ENCODE results near the gene IQSEC1.

The IQSEC1 gene

DNA sequence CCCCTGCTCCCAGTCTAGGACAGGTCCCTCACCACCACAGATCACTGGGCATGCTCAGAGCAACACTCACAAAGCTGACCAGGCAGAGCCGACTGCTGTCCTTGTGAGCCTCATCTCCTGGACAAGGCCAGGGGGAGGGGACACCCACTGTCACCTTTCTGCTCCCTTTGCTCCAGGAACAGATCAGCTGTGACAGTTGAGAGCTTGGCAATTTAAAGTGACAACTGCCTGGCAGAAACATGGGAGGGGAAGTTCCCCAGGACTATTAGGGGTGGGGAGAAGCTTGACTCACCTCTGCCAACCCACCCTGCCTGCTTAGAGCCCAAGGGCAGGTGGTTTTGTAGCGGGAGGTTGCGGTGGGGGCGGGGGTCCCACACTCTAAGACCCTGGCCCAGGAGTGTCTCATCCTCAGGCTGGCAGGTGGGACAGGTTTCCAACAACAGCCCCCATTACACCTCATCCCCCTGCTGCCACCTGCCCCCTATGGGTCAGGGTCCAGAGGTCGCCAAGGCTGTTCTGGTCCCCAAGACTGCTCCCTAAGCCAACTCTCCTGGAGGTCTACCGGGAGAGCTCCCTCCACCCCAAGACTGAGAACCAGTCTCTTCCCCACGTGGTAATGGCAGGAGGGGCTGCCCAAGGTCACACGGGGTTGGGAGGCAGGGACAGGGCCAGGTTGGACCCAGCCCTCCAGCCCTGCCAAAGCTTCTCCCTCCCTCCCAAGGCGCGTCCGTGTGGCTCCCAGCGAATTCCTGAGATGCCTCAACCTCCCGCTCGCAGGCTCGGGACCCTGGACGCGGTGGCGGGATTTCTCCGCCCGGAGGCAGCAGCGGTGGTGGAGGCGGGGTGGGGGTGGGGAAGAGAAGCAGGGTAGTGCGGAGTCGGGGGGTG lies 80.4 kb downstream of the IQSEC1 start:
- Histone ChIP-seq H3K9ac (ENCODE audit: low read depth in 1 of 2, low read length in 2 of 2) (peak overlapping the region in 1 of 2 donors; percentile 36), H3K27ac (ENCODE audit: low read depth in 2 of 2, low read length in 2 of 2) (peak overlapping the region in 1 of 2 donors; percentile 43), H3K4me3 (ENCODE audit: low read length in 2 of 2) (peak overlapping the region; percentile 60 to 72), H3K36me3 (ENCODE audit: control insufficient read depth in 2 of 2, insufficient read depth in 2 of 2, low read length in 2 of 2) (no peaks in the 10 kb centered on the region), H3K4me1 (ENCODE audit: control insufficient read depth in 2 of 2, insufficient read depth in 2 of 2, low read length in 2 of 2) (peaks cover 13% of the 10 kb centered on the region in 2 donors), H3K9me3 (ENCODE audit: control insufficient read depth in 2 of 2, low read length in 2 of 2) (no peaks in the 10 kb centered on the region), H3K27me3 (ENCODE audit: control insufficient read depth in 2 of 2, insufficient read depth in 2 of 2, low read length in 2 of 2) (no peaks in the 10 kb centered on the region)

DNA sequence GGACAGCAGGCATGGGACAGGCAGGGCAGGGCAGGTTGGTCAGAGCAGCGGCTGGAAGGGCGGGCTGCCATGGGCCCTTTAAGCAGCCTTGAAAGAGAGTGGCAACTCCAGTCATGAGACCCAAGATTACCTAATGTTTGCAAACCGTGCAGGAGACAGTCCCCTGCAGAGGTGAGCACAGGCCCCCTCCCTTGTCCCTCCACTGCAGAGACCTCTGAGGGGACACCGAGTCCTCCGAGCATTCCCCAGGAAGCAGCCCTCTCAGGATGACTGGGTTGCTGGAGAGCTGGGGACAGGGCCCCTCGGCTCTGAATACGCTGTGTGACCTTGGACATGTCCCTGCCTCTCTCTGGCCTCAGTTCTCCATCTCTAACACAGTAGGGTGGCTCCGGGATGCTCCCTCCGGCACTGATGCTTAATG lies 81.4 kb downstream of the IQSEC1 start:
- Histone ChIP-seq H3K4me3 (ENCODE audit: low read length in 2 of 2) (no peak overlapping the region), H3K27me3 (ENCODE audit: control insufficient read depth in 2 of 2, insufficient read depth in 2 of 2, low read length in 2 of 2) (no peaks in the 10 kb centered on the region), H3K36me3 (ENCODE audit: control insufficient read depth in 2 of 2, insufficient read depth in 2 of 2, low read length in 2 of 2) (no peaks in the 10 kb centered on the region), H3K9me3 (ENCODE audit: control insufficient read depth in 2 of 2, low read length in 2 of 2) (no peaks in the 10 kb centered on the region), H3K27ac (ENCODE audit: low read depth in 2 of 2, low read length in 2 of 2) (no peak overlapping the region), H3K4me1 (ENCODE audit: control insufficient read depth in 2 of 2, insufficient read depth in 2 of 2, low read length in 2 of 2) (peaks cover 13% of the 10 kb centered on the region in 2 donors), H3K9ac (ENCODE audit: low read depth in 1 of 2, low read length in 2 of 2) (no peak overlapping the region)

DNA sequence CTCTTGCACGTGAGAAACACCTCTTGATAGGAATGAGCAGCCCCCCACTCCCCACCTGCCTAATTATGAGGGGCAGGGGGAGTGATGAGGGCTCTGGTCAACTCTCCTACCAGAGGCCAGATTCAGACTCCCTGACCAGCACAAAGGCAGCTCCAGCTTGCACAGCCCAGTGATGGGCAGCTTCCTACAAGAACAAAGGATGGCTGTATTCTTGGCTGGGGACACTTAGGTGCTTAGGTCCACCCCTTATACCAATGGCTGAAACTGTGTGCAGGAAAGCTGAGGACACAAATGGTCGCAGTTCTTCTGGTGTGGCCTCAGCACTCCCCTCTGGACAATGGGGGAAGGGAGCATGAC lies 81.8 kb downstream of the IQSEC1 start:
- no peak overlapping the region for H3K27ac ChIP-seq (ENCODE audit: low read depth in 2 of 2, low read length in 2 of 2)
- no peaks in the 10 kb centered on the region for H3K9me3 ChIP-seq (ENCODE audit: control insufficient read depth in 2 of 2, low read length in 2 of 2)
- H3K36me3 ChIP-seq (ENCODE audit: control insufficient read depth in 2 of 2, insufficient read depth in 2 of 2, low read length in 2 of 2) = no peaks in the 10 kb centered on the region
- H3K4me3 ChIP-seq (ENCODE audit: low read length in 2 of 2) = no peak overlapping the region
- no peaks in the 10 kb centered on the region for H3K27me3 ChIP-seq (ENCODE audit: control insufficient read depth in 2 of 2, insufficient read depth in 2 of 2, low read length in 2 of 2)
- H3K4me1 ChIP-seq (ENCODE audit: control insufficient read depth in 2 of 2, insufficient read depth in 2 of 2, low read length in 2 of 2) = peaks cover 13% of the 10 kb centered on the region in 2 donors
- no peak overlapping the region for H3K9ac ChIP-seq (ENCODE audit: low read depth in 1 of 2, low read length in 2 of 2)

DNA sequence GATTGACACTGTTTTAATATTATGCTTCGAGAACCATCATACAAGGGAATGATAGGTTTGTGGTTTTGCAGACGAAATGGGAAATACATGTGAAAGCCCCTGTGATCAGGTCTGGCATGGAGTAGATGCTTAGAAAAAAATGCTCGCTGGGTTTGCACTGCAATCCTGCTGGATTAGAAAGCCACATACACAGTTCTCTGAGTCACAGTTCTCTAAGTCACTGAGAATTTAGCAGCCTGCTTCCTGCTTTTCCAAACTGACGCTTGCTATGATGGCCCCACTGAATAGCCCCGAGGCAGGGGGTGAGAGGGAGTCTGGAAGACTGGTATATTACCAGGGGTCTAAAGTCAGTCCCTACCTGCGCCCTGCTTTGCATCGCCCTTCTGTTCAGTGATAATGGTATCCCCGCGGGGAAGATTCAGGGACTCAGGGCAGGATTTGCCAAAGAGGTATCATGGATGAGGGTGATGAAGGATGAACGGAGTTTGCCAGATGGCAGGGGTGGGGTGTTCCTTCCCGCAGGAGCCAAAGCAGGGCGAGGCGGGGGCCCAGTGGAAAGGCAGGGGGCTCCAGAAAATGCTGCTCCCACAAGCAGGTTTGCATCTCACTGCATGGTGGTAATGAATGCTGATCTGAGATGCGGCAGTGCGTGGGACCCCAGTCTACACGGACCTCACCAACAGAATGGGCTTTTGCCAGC lies 82.3 kb downstream of the IQSEC1 start:
- Histone ChIP-seq H3K4me1 (ENCODE audit: control insufficient read depth in 2 of 2, insufficient read depth in 2 of 2, low read length in 2 of 2) (peaks cover 13% of the 10 kb centered on the region in 2 donors), H3K27me3 (ENCODE audit: control insufficient read depth in 2 of 2, insufficient read depth in 2 of 2, low read length in 2 of 2) (no peaks in the 10 kb centered on the region), H3K9me3 (ENCODE audit: control insufficient read depth in 2 of 2, low read length in 2 of 2) (no peaks in the 10 kb centered on the region), H3K9ac (ENCODE audit: low read depth in 1 of 2, low read length in 2 of 2) (no peak overlapping the region), H3K36me3 (ENCODE audit: control insufficient read depth in 2 of 2, insufficient read depth in 2 of 2, low read length in 2 of 2) (no peaks in the 10 kb centered on the region), H3K4me3 (ENCODE audit: low read length in 2 of 2) (no peak overlapping the region), H3K27ac (ENCODE audit: low read depth in 2 of 2, low read length in 2 of 2) (no peak overlapping the region)

DNA sequence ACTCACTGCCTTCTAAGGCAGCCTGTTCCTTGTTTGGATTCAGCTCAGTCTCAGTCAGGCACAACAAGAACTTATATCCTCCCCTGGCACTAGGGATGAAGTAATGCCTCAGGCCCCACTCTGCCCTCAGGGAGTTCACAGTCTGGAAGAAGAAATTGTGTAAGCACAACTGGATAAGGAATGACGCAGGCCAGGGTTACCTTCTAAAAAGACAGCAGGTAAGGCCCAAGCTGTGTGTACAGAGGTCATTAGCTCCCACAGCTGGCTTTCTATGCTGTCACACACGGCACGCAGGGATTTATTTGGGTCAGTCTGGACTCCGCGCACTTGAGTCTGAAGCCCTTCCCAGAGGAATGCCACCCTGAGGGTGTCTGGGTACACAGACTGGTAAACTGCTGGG lies 82.9 kb downstream of the IQSEC1 start:
- Histone ChIP-seq H3K27me3 (ENCODE audit: control insufficient read depth in 2 of 2, insufficient read depth in 2 of 2, low read length in 2 of 2) (no peaks in the 10 kb centered on the region), H3K36me3 (ENCODE audit: control insufficient read depth in 2 of 2, insufficient read depth in 2 of 2, low read length in 2 of 2) (no peaks in the 10 kb centered on the region), H3K9me3 (ENCODE audit: control insufficient read depth in 2 of 2, low read length in 2 of 2) (no peaks in the 10 kb centered on the region), H3K9ac (ENCODE audit: low read depth in 1 of 2, low read length in 2 of 2) (no peak overlapping the region), H3K27ac (ENCODE audit: low read depth in 2 of 2, low read length in 2 of 2) (no peak overlapping the region), H3K4me1 (ENCODE audit: control insufficient read depth in 2 of 2, insufficient read depth in 2 of 2, low read length in 2 of 2) (peaks cover 11 to 13% of the 10 kb centered on the region in 2 donors), H3K4me3 (ENCODE audit: low read length in 2 of 2) (no peak overlapping the region)

DNA sequence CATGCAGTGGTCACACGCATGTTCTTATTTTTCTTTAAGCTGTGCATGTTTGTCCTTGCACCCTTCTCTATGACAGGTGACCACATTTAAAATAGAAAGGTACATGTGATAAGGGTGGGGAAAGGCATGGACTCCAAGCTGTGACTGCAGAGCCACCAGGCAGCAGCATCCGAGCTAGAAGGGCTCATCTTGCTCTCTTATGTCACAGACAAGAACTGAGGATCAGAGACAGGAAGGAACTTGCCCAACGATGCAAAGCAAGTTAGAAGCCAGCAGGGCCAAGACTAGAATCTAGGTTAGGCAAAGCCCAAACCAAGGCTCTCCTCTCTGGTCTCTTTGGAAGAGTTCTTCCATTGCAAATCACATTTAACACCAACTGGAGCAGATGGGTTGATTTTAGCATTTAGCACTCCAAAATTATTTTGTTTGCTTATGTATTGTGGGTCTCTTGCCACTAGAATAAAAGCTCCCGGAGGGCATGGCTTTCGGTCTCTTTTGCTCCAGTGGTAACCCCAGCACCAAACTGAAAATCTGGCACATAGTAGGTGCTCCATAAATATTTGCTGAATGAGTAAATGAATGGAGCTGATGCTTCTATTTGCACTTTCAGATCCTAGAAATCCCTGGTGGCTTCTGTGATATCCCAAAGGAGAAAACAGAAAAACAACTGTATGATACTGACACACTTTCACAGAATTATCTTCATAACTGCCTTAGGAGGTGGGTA lies 84.3 kb downstream of the IQSEC1 start:
- H3K4me3 ChIP-seq (ENCODE audit: low read length in 2 of 2) = no peak overlapping the region
- H3K9ac ChIP-seq (ENCODE audit: low read depth in 1 of 2, low read length in 2 of 2) = no peak overlapping the region
- H3K36me3 ChIP-seq (ENCODE audit: control insufficient read depth in 2 of 2, insufficient read depth in 2 of 2, low read length in 2 of 2) = no peaks in the 10 kb centered on the region
- no peak overlapping the region for H3K27ac ChIP-seq (ENCODE audit: low read depth in 2 of 2, low read length in 2 of 2)
- no peaks in the 10 kb centered on the region for H3K9me3 ChIP-seq (ENCODE audit: control insufficient read depth in 2 of 2, low read length in 2 of 2)
- no peaks in the 10 kb centered on the region for H3K27me3 ChIP-seq (ENCODE audit: control insufficient read depth in 2 of 2, insufficient read depth in 2 of 2, low read length in 2 of 2)
- peaks cover 7 to 14% of the 10 kb centered on the region in 2 donors for H3K4me1 ChIP-seq (ENCODE audit: control insufficient read depth in 2 of 2, insufficient read depth in 2 of 2, low read length in 2 of 2)

DNA sequence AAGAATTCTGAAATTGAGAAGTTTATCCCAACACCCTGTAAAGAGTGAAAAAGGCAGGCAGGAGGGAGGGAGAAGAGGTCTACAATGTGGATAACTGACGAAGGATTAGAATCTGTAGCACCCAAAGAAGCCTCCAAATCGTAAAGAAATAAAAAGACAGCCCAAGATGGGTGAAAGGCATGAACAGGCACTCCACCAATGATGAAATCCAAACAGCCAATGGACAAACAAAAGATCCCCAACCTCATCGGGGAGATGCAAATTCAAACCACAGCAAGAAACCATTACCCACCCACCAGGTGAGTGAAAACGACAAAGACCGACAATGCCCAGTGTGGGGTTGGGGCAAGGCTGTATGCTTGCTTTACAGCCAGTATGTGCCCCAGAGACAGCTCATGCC lies 85.6 kb downstream of the IQSEC1 start:
- H3K9me3 ChIP-seq (ENCODE audit: control insufficient read depth in 2 of 2, low read length in 2 of 2) = no peaks in the 10 kb centered on the region
- no peak overlapping the region for H3K27ac ChIP-seq (ENCODE audit: low read depth in 2 of 2, low read length in 2 of 2)
- peaks cover 3 to 4% of the 10 kb centered on the region in 2 donors for H3K4me1 ChIP-seq (ENCODE audit: control insufficient read depth in 2 of 2, insufficient read depth in 2 of 2, low read length in 2 of 2)

DNA sequence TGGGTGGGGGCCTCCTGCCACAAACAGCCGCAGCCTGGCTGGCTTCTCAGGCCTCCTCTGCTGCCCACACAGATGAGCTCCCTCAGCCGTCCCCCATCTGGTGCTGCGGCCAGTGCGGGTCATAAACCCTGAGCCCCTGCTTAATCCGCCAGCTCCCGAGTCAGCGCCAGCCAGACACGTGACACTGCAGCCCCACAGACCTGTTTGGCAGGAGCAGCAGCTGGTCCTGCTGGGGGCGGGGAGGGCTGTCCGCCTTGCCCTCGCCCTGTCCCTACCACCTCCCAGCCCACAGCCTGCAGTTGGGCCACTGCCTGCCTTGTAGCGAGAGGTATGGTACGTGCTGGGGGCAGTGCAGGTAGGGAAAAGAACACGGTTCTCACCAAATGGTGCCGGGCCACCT lies 86.2 kb downstream of the IQSEC1 start:
- no peaks in the 10 kb centered on the region for H3K9me3 ChIP-seq (ENCODE audit: control insufficient read depth in 2 of 2, low read length in 2 of 2)
- no peaks in the 10 kb centered on the region for H3K36me3 ChIP-seq (ENCODE audit: control insufficient read depth in 2 of 2, insufficient read depth in 2 of 2, low read length in 2 of 2)
- H3K4me1 ChIP-seq (ENCODE audit: control insufficient read depth in 2 of 2, insufficient read depth in 2 of 2, low read length in 2 of 2) = peaks cover 3 to 4% of the 10 kb centered on the region in 2 donors
- H3K27me3 ChIP-seq (ENCODE audit: control insufficient read depth in 2 of 2, insufficient read depth in 2 of 2, low read length in 2 of 2) = no peaks in the 10 kb centered on the region
- no peak overlapping the region for H3K9ac ChIP-seq (ENCODE audit: low read depth in 1 of 2, low read length in 2 of 2)
- H3K4me3 ChIP-seq (ENCODE audit: low read length in 2 of 2) = no peak overlapping the region
- H3K27ac ChIP-seq (ENCODE audit: low read depth in 2 of 2, low read length in 2 of 2) = no peak overlapping the region

More for the DNA sequence above, 85.6 kb downstream of the IQSEC1 start:
- H3K4me3 ChIP-seq (ENCODE audit: low read length in 2 of 2) = no peak overlapping the region
- no peaks in the 10 kb centered on the region for H3K27me3 ChIP-seq (ENCODE audit: control insufficient read depth in 2 of 2, insufficient read depth in 2 of 2, low read length in 2 of 2)
- H3K9ac ChIP-seq (ENCODE audit: low read depth in 1 of 2, low read length in 2 of 2) = no peak overlapping the region
- H3K36me3 ChIP-seq (ENCODE audit: control insufficient read depth in 2 of 2, insufficient read depth in 2 of 2, low read length in 2 of 2) = no peaks in the 10 kb centered on the region

DNA sequence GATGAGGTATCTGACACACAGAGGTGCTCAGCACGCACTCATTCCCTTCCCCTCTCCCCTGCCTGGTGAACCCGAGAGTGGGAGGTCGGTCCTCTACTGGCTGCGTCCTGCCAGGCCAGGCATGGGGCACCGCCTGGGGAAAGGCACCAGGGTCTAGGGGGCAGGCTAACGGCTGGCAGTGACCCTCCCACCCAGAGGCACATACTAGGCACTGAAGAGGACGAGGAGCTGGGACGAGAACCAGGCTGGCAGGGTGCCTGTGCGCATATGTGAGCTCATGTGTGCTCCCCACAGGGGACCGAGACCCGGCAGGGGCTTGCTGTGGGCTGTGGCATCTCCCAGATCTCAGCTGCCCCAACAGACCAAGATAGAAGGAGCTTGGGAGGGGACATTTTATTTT lies 86.7 kb downstream of the IQSEC1 start:
- Histone ChIP-seq H3K36me3 (ENCODE audit: control insufficient read depth in 2 of 2, insufficient read depth in 2 of 2, low read length in 2 of 2) (no peaks in the 10 kb centered on the region), H3K9me3 (ENCODE audit: control insufficient read depth in 2 of 2, low read length in 2 of 2) (no peaks in the 10 kb centered on the region), H3K27ac (ENCODE audit: low read depth in 2 of 2, low read length in 2 of 2) (no peak overlapping the region), H3K27me3 (ENCODE audit: control insufficient read depth in 2 of 2, insufficient read depth in 2 of 2, low read length in 2 of 2) (no peaks in the 10 kb centered on the region), H3K4me3 (ENCODE audit: low read length in 2 of 2) (no peak overlapping the region), H3K9ac (ENCODE audit: low read depth in 1 of 2, low read length in 2 of 2) (no peak overlapping the region), H3K4me1 (ENCODE audit: control insufficient read depth in 2 of 2, insufficient read depth in 2 of 2, low read length in 2 of 2) (peaks cover 3 to 4% of the 10 kb centered on the region in 2 donors)

DNA sequence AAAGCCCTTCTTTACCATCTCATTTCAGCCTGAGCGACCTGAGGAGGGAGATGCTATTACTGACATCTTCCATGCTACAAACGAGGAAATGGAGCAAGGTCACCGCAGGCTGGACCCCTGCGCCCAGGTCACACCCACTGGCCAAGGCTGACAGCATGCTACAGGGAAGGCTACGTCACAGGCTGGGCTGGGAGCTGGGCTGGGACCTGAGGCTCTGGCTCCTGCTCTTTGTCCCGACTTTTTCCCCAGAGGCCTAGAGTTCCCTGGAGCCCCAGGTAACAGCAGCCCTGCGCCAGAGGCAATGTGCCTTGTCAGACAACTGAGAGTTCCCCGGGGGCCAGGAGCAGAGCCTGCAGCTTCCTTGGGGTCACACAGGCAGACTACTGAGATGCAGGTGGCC lies 87.2 kb downstream of the IQSEC1 start:
- no peaks in the 10 kb centered on the region for H3K27me3 ChIP-seq (ENCODE audit: control insufficient read depth in 2 of 2, insufficient read depth in 2 of 2, low read length in 2 of 2)
- no peak overlapping the region for H3K4me3 ChIP-seq (ENCODE audit: low read length in 2 of 2)
- no peaks in the 10 kb centered on the region for H3K36me3 ChIP-seq (ENCODE audit: control insufficient read depth in 2 of 2, insufficient read depth in 2 of 2, low read length in 2 of 2)
- peaks cover 3 to 4% of the 10 kb centered on the region in 2 donors for H3K4me1 ChIP-seq (ENCODE audit: control insufficient read depth in 2 of 2, insufficient read depth in 2 of 2, low read length in 2 of 2)
- H3K27ac ChIP-seq (ENCODE audit: low read depth in 2 of 2, low read length in 2 of 2) = no peak overlapping the region
- H3K9ac ChIP-seq (ENCODE audit: low read depth in 1 of 2, low read length in 2 of 2) = no peak overlapping the region
- H3K9me3 ChIP-seq (ENCODE audit: control insufficient read depth in 2 of 2, low read length in 2 of 2) = no peaks in the 10 kb centered on the region
